ENCODE data around the gene EFCAB5. TPM values are rescaled to one million over a fixed set of nuclear protein-coding genes. Genes with fewer than 3 reads are reported as not detected.

Gene EFCAB5
- total and polyA plus RNA-seq, 2 of the 8 experiments (the other 6 are each of a cell fraction or from before 2014, with no cell fraction given): 0.05 to 0.34 TPM

GRCh38 chr17:29918016-29918415, 23.4 kb upstream of the EFCAB5 start:
- no peak overlapping the region for H2BK20ac ChIP-seq (ENCODE audit: low read length)
- H3K27me3 ChIP-seq (replicated peaks in 1 of 4; ENCODE audit: control insufficient read depth in 3 of 4, extremely low read depth in 1 of 4, insufficient read depth in 3 of 4, low read length in 3 of 4): no peaks in the 10 kb centered on the region
- H3K36me3 ChIP-seq (ENCODE audit: control insufficient read depth in 2 of 4, insufficient read depth in 4 of 4, low read length in 3 of 4): no peaks in the 10 kb centered on the region
- FAIRE-seq: no peak
- H2AK5ac ChIP-seq (ENCODE audit: low read depth, low read length): no peak overlapping the region
- no peak overlapping the region for H3K4me2 ChIP-seq (ENCODE audit: insufficient read depth in 1 of 2, low read depth in 2 of 2, low read length in 2 of 2)
- no peak overlapping the region for H2BK15ac ChIP-seq (ENCODE audit: low read length)
- no peaks in the 10 kb centered on the region for H3K23me2 ChIP-seq (ENCODE audit: low read depth, low read length)
- WGBS, 2 experiments (ENCODE audit: extremely low coverage in 1 of 2, insufficient coverage in 1 of 2, insufficient read length in 1 of 2, insufficient replicate concordance in 2 of 2, low coverage in 1 of 2, low lambda C conversion rate in 2 of 2, missing lambda C conversion rate in 1 of 2): 100% methylated on average over 1 of the region's 1 CpG; no CpG with 5 or more reads in 1 of the 2 experiments
- H3K56ac ChIP-seq (replicated peaks; ENCODE audit: insufficient read length, low read depth, low read length): no peak overlapping the region
- no peak for TF ChIP-seq SP1 (IDR thresholded peaks at IDR 0.05; ENCODE audit: low read depth, low read length)
- no peak for TF ChIP-seq SIN3A (conservative IDR thresholded peaks at IDR 0.05 in 1 of 2, IDR thresholded peaks at IDR 0.05 in 1 of 2; ENCODE audit: low read depth in 1 of 2, low read length in 2 of 2)
- no peak for TF ChIP-seq POU5F1 (IDR thresholded peaks at IDR 0.05; ENCODE audit: low read depth, low read length)
- TF ChIP-seq E2F6 (IDR thresholded peaks at IDR 0.05): no peak
- no peak for TF ChIP-seq SIX5 (IDR thresholded peaks at IDR 0.05; ENCODE audit: low read depth, low read length)
- no peak for TF ChIP-seq FOSL1 (IDR thresholded peaks at IDR 0.05; ENCODE audit: insufficient read depth, low read depth, low read length)
- no peak for TF ChIP-seq SAP30 (IDR thresholded peaks at IDR 0.05; ENCODE audit: insufficient read depth, insufficient replicate concordance, low read length)
- no peak for TF ChIP-seq TEAD4 (IDR thresholded peaks at IDR 0.05; ENCODE audit: low read depth, low read length)
- no peak for TF ChIP-seq BCL11A (IDR thresholded peaks at IDR 0.05; ENCODE audit: low read depth in 2 of 2, low read length in 2 of 2)
- no peak overlapping the region for H2BK12ac ChIP-seq (ENCODE audit: low read depth, low read length)
- no peak overlapping the region for H3K4me3 ChIP-seq (ENCODE audit: extremely low read depth in 1 of 4, insufficient read depth in 2 of 4, low read depth in 3 of 4, low read length in 4 of 4)
- H3K4me1 ChIP-seq (replicated peaks in 1 of 4; ENCODE audit: control insufficient read depth in 3 of 4, insufficient read depth in 4 of 4, low read length in 3 of 4): no peaks in the 10 kb centered on the region
- DNase-seq (ENCODE audit: low read depth in 1 of 2, low spot score in 2 of 2): no peak
- H2BK5ac ChIP-seq (ENCODE audit: low read depth, low read length): no peak overlapping the region
- no peak overlapping the region for H3K14ac ChIP-seq (ENCODE audit: insufficient read length)
- peaks cover 0 to 6% of the 10 kb centered on the region in 2 experiments for H4K20me1 ChIP-seq (replicated peaks in 1 of 2; ENCODE audit: control insufficient read depth in 1 of 2, insufficient read depth in 2 of 2, low read length in 2 of 2)
- H3K79me1 ChIP-seq (ENCODE audit: low read depth, low read length): no peaks in the 10 kb centered on the region
- no peak overlapping the region for H3K18ac ChIP-seq (ENCODE audit: extremely low read depth, low read length)
- H3K79me2 ChIP-seq (ENCODE audit: control insufficient read depth in 1 of 2, insufficient read depth in 2 of 2, low read length in 2 of 2): peaks cover 0 to 11% of the 10 kb centered on the region in 2 experiments; a peak in 2 of 4 replicates
- H2BK120ac ChIP-seq (replicated peaks; ENCODE audit: low read depth, low read length): no peak overlapping the region
- H2AFZ ChIP-seq (ENCODE audit: low read length): no peak overlapping the region
- no peak overlapping the region for H3K23ac ChIP-seq (ENCODE audit: insufficient read length)
- H3K9me3 ChIP-seq (ENCODE audit: insufficient read depth in 2 of 2, low read depth in 1 of 2, low read length in 1 of 2): no peaks in the 10 kb centered on the region
- no peak overlapping the region for H3K27ac ChIP-seq (ENCODE audit: low read depth, low read length)
- no peak overlapping the region for H4K8ac ChIP-seq (ENCODE audit: extremely low read depth, insufficient read depth, low read length)
- H4K91ac ChIP-seq (replicated peaks; ENCODE audit: insufficient read length, low read length): no peak overlapping the region
- CTCF ChIA-PET (ENCODE audit: partially characterized antibody): interaction anchor here (1.4 kb wide), 1 partner anchor 187 kb away, joined by 3 read pairs; no protein-coding TSS in a partner anchor
- H3K4ac ChIP-seq (replicated peaks; ENCODE audit: insufficient read length, low read depth, low read length): no peak overlapping the region
- POLR2A ChIA-PET (ENCODE audit: partially characterized antibody): no interaction called here
- H3K9ac ChIP-seq (replicated peaks in 1 of 4; ENCODE audit: extremely low read depth in 1 of 4, low read depth in 3 of 4, low read length in 3 of 4): no peak overlapping the region
- no peak overlapping the region for H4K5ac ChIP-seq (ENCODE audit: insufficient read length, low read depth, low read length)
